ENCODE data around the gene EHD1.

DNA sequence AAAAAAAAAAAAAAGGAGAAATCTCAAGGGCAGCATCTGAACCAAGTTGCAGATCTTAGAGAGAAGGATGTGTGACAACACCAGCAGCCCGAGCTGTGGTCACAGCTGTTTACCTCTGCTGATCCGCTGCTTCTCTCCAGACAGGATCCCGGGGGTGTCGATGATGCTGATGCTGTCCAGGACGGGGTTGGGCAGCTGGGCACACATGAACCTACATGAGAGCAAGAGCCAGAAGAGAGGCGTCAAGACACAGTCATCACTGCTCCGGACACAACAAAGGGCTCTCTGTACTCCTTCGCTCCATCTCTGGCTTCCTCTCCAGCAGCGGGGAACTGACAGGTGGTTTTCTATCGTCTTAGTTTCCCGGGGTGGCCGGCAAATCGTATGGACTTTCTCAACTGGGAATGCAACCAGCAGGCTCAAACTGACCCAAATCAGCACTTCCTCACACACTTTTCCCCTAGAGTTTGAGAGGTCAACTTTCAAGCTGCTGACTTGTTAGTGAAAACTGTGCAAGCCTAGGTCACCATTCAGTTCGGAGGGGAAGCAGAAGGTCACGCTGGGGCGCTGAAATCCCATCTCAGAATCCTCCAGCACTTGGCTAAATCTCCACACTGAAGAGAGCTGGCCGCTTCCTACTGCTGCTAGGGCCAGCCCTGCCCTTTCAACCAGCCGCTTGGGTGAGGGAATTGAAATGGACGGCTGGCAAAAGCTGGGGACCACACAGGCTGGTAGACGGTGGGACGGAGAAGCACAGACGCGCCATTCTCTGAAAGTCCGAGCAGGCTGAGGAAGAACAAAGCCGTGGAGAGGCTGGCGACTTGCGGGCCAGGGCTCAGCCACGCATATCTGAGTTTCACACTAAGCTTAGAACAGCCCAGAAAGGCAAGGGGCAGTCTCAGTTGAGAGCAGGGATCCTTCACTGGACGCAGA lies 3.8 kb downstream of the EHD1 start:
- TF ChIP-seq, protein P1, sequence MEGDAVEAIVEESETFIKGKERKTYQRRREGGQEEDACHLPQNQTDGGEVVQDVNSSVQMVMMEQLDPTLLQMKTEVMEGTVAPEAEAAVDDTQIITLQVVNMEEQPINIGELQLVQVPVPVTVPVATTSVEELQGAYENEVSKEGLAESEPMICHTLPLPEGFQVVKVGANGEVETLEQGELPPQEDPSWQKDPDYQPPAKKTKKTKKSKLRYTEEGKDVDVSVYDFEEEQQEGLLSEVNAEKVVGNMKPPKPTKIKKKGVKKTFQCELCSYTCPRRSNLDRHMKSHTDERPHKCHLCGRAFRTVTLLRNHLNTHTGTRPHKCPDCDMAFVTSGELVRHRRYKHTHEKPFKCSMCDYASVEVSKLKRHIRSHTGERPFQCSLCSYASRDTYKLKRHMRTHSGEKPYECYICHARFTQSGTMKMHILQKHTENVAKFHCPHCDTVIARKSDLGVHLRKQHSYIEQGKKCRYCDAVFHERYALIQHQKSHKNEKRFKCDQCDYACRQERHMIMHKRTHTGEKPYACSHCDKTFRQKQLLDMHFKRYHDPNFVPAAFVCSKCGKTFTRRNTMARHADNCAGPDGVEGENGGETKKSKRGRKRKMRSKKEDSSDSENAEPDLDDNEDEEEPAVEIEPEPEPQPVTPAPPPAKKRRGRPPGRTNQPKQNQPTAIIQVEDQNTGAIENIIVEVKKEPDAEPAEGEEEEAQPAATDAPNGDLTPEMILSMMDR (IDR thresholded peaks at IDR 0.05), result no peak
- no peak for TF ChIP-seq POLR2A (IDR thresholded peaks at IDR 0.05)

Measured in thyroid gland (tissue), 4 donors.